WTC11 (cell line): ENCODE results near the gene LILRB3. TPM values are rescaled to one million over a fixed set of nuclear protein-coding genes. Genes with fewer than 3 reads are reported as not detected.

Source experiments
- total RNA-seq: library from RNA; stranded (reverse); gene quantifications from 3 replicates; pipeline ENCODE4 v1.2.3, GENCODE V29; 2021

Gene LILRB3
- total RNA-seq, 1 experiment from 2014 or later, result not detected

Other genes with a start within 250 kb of the LILRB3 start
- 2.5 to 3.3 TPM (median 2.5 TPM) in 3 replicates for gene CACNG6, start 231.4 kb downstream of the LILRB3 start, total RNA-seq
- gene VSTM1, start 159.1 kb downstream of the LILRB3 start, total RNA-seq, result not detected in 3 replicates
- not detected in 3 replicates for gene TARM1, start 141.6 kb downstream of the LILRB3 start, total RNA-seq
- 1.7 to 2.7 TPM (median 2.3 TPM) in 3 replicates for gene OSCAR, start 122.2 kb downstream of the LILRB3 start, total RNA-seq
- gene NDUFA3, start 120.2 kb downstream of the LILRB3 start, total RNA-seq, result 181 to 203 TPM (median 203 TPM) in 3 replicates
- gene TFPT, start 107.3 kb downstream of the LILRB3 start, total RNA-seq, result 20.5 to 24.6 TPM (median 24.2 TPM) in 3 replicates
- 82.3 to 92.8 TPM (median 89.5 TPM) in 3 replicates for gene PRPF31, start 107.3 kb downstream of the LILRB3 start, total RNA-seq
- gene CNOT3, start 85.2 kb downstream of the LILRB3 start, total RNA-seq, result 90.7 to 96.8 TPM (median 93.3 TPM) in 3 replicates
- 4.6 to 5.4 TPM (median 4.9 TPM) in 3 replicates for gene LENG1, start 63.3 kb downstream of the LILRB3 start, total RNA-seq
- gene TMC4, start 49.8 kb downstream of the LILRB3 start, total RNA-seq, result 9.3 to 14.7 TPM (median 13.8 TPM) in 3 replicates
- 109 to 126 TPM (median 113 TPM) in 3 replicates for gene MBOAT7, start 33.4 kb downstream of the LILRB3 start, total RNA-seq
- gene TSEN34, start 31.7 kb downstream of the LILRB3 start, total RNA-seq, result 32.0 to 34.3 TPM (median 32.5 TPM) in 3 replicates
- 1,828 to 2,106 TPM (median 2,018 TPM) in 3 replicates for gene RPS9, start 22.1 kb downstream of the LILRB3 start, total RNA-seq
- gene LILRA6, start 19.8 kb upstream of the LILRB3 start, total RNA-seq, result not detected in 3 replicates
- 0.07 to 0.11 TPM (median 0.09 TPM) in 3 replicates for gene LILRB5, start 34.3 kb upstream of the LILRB3 start, total RNA-seq
- 0.11 TPM in 1 of 3 replicates, not detected in the others for gene LILRB2, start 58.1 kb upstream of the LILRB3 start, total RNA-seq
- gene LILRA5, start 90.2 kb upstream of the LILRB3 start, total RNA-seq, result 0.25 TPM in 1 of 3 replicates, not detected in the others
- not detected in 3 replicates for gene LILRA4, start 116.2 kb upstream of the LILRB3 start, total RNA-seq
- gene LAIR1, start 141.9 kb upstream of the LILRB3 start, total RNA-seq, result 0.18 to 0.60 TPM (median 0.37 TPM) in 3 replicates
- gene TTYH1, start 192.5 kb upstream of the LILRB3 start, total RNA-seq, result 35.9 to 38.2 TPM (median 37.1 TPM) in 3 replicates
- 175 to 187 TPM (median 187 TPM) in 3 replicates for gene LENG8, start 226.2 kb upstream of the LILRB3 start, total RNA-seq
- gene LENG9, start 240.8 kb upstream of the LILRB3 start, total RNA-seq, result 6.1 to 7.5 TPM (median 6.9 TPM) in 3 replicates